GM21381 (cell line): ENCODE results near the gene BEST4.
"Not testable (repeated sequence)": the region's sequence is repeated elsewhere in the genome, so short reads cannot be mapped to it uniquely, and the experiment has no call there.

Experiments used
- ATAC-seq: cut with Tn5 transposase; IDR thresholded peaks from one replicate; pipeline ENCODE4 v1.9.1; 2021; ENCODE audit warnings: mild to moderate bottlenecking, moderate library complexity; ENCODE audit not compliant: unreplicated experiment

The BEST4 gene

GRCh38 chr1:44819608-44820327, 31.8 kb upstream of the BEST4 start:
- ATAC-seq: peak; percentile 79

- no peak for ATAC-seq
These were observed 31.2 kb upstream of the BEST4 start for GRCh38 chr1:44819196-44819607.

GRCh38 chr1:44817771-44818495, 30.0 kb upstream of the BEST4 start:
- ATAC-seq: no peak

GRCh38 chr1:44817307-44817706, 29.3 kb upstream of the BEST4 start:
- ATAC-seq: no peak

GRCh38 chr1:44815926-44816325, 28.0 kb upstream of the BEST4 start:
- ATAC-seq: not testable (repeated sequence)

GRCh38 chr1:44812822-44813543, 25.0 kb upstream of the BEST4 start:
- no peak for ATAC-seq

- ATAC-seq: no peak
These were observed 23.3 kb upstream of the BEST4 start for GRCh38 chr1:44811234-44811633.

- not testable (repeated sequence) for ATAC-seq
These were observed 22.8 kb upstream of the BEST4 start for GRCh38 chr1:44810762-44811105.

GRCh38 chr1:44810101-44810761, 22.3 kb upstream of the BEST4 start:
- ATAC-seq: no peak

GRCh38 chr1:44808938-44809917, 21.3 kb upstream of the BEST4 start:
- no peak for ATAC-seq

GRCh38 chr1:44808063-44808937, 20.3 kb upstream of the BEST4 start, which contains the start of gene BTBD19:
BTBD19 (plus strand) TSS chr1:44808523; CDS start chr1:44808821, 298 bp downstream.
- ATAC-seq: peak; percentile 31

- ATAC-seq: peak; percentile 34
These were observed 19.5 kb upstream of the BEST4 start for GRCh38 chr1:44807364-44808062.

- ATAC-seq: no peak
These were observed 18.9 kb upstream of the BEST4 start, which contains the start of gene DYNLT4 for GRCh38 chr1:44806704-44807363. DYNLT4 (minus strand) TSS chr1:44807351; CDS start chr1:44806668, 683 bp downstream.

GRCh38 chr1:44806025-44806703, 18.2 kb upstream of the BEST4 start:
- no peak for ATAC-seq

- ATAC-seq: no peak
These were observed 17.5 kb upstream of the BEST4 start for GRCh38 chr1:44805311-44806024.

- no peak for ATAC-seq
These were observed 15.5 kb upstream of the BEST4 start for GRCh38 chr1:44803312-44804095.
